HG03558 (cell line): ENCODE results near the gene TMEM41A.
"Not testable (repeated sequence)": the region's sequence is repeated elsewhere in the genome, so short reads cannot be mapped to it uniquely, and the experiment has no call there.

Source experiments
- ATAC-seq: cut with Tn5 transposase; IDR thresholded peaks from one replicate; pipeline ENCODE4 v1.9.1; 2021; ENCODE audit warnings: moderate number of reproducible peaks; ENCODE audit not compliant: unreplicated experiment; ENCODE audit errors: extremely low read depth

TMEM41A gene

GRCh38 chr3:185490241-185490640, 8.6 kb downstream of the TMEM41A start:
- ATAC-seq: no peak

GRCh38 chr3:185489462-185489861, 9.4 kb downstream of the TMEM41A start:
- ATAC-seq: no peak

GRCh38 chr3:185488465-185488864, 10.4 kb downstream of the TMEM41A start:
- ATAC-seq: no peak

GRCh38 chr3:185486394-185486793, 12.4 kb downstream of the TMEM41A start:
- ATAC-seq: no peak

- no peak for ATAC-seq
These were observed 14.5 kb downstream of the TMEM41A start for GRCh38 chr3:185484296-185484695.

- ATAC-seq: no peak
These were observed 19.4 kb downstream of the TMEM41A start for GRCh38 chr3:185479373-185479945.

- no peak for ATAC-seq
These were observed 21.5 kb downstream of the TMEM41A start for GRCh38 chr3:185477316-185477715.

- not testable (repeated sequence) for ATAC-seq
These were observed 23.9 kb downstream of the TMEM41A start for GRCh38 chr3:185474922-185475321.

- ATAC-seq: no peak
These were observed 25.5 kb downstream of the TMEM41A start for GRCh38 chr3:185473290-185473815.

GRCh38 chr3:185470323-185470722, 28.5 kb downstream of the TMEM41A start:
- no peak for ATAC-seq

GRCh38 chr3:185469542-185469941, 29.3 kb downstream of the TMEM41A start:
- no peak for ATAC-seq

- ATAC-seq: not testable (repeated sequence)
These were observed 32.7 kb downstream of the TMEM41A start for GRCh38 chr3:185466123-185466522.

- ATAC-seq: no peak
These were observed 33.4 kb downstream of the TMEM41A start for GRCh38 chr3:185465471-185465870.

GRCh38 chr3:185460719-185461350, 38.0 kb downstream of the TMEM41A start:
- no peak for ATAC-seq

GRCh38 chr3:185460309-185460708, 38.5 kb downstream of the TMEM41A start:
- no peak for ATAC-seq

GRCh38 chr3:185457376-185457775, 41.5 kb downstream of the TMEM41A start:
- no peak for ATAC-seq

GRCh38 chr3:185451432-185451831, 47.4 kb downstream of the TMEM41A start:
- not testable (repeated sequence) for ATAC-seq

GRCh38 chr3:185448107-185448506, 50.7 kb downstream of the TMEM41A start:
- ATAC-seq: no peak

- ATAC-seq: no peak
These were observed 54.5 kb downstream of the TMEM41A start for GRCh38 chr3:185444329-185444728.

GRCh38 chr3:185442031-185442430, 56.8 kb downstream of the TMEM41A start:
- no peak for ATAC-seq

GRCh38 chr3:185439745-185440466, 58.9 kb downstream of the TMEM41A start:
- no peak for ATAC-seq
